Measurements from ENCODE around the gene AXIN1.
"Not testable (repeated sequence)": the region's sequence is repeated elsewhere in the genome, so short reads cannot be mapped to it uniquely, and the experiment has no call there.

Gene AXIN1

GRCh38 chr16:352547-353403 is at the start of gene AXIN1:
Gene AXIN1 (minus strand): TSS chr16:352723. CDS start chr16:347025, 5,698 bp downstream.
- DNase-seq (ENCODE audit: low spot score): peak; percentile 90

DNA sequence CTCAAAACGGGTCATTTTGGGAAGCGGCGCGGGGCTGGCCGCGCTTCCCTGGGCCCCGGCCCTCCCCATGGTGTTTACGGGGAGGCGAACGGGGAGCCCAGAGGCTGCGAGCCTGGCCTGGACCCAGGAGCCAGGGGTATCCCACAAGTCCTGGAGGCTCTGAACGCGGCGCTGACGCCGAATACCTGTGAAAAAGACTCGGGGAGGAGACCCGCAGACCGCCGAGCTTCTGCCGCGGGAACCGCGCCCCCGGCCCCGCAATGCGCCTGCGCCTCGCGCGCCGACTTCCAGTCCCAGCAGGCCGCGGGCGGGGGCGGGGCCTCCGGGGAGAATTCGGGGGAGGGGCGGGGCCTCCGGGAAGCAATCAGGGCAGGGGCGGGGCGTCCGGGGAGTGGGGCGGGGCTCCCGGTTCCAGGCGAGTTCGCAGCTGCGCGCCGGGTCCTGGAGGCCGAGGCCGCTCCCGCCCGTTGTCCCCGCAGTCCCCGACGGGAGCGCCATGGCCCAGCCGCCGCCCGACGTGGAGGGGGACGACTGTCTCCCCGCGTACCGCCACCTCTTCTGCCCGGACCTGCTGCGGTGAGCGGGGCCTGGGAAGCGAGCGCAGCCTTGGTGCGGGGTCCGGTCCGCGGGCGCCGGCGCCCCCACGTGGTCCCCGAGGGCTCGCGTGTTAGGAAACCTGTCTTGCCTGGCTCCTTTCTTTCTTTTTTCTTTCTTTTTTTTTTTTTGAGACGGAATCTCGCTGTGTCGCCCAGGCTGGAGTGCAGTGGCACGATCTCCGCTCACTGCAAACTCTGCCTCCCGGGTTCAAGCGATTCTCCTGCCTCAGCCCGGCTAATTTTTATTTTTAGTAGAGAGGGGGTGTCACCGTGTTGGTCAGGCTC is 49.2 kb upstream of the AXIN1 start, which contains the start of gene DECR2:
Gene DECR2 (plus strand): TSS at position 418 of the 881 bp plus-strand sequence. CDS start 79 bp downstream, at position 497.
- DNase-seq (ENCODE audit: low spot score): peak; percentile 94

DNA sequence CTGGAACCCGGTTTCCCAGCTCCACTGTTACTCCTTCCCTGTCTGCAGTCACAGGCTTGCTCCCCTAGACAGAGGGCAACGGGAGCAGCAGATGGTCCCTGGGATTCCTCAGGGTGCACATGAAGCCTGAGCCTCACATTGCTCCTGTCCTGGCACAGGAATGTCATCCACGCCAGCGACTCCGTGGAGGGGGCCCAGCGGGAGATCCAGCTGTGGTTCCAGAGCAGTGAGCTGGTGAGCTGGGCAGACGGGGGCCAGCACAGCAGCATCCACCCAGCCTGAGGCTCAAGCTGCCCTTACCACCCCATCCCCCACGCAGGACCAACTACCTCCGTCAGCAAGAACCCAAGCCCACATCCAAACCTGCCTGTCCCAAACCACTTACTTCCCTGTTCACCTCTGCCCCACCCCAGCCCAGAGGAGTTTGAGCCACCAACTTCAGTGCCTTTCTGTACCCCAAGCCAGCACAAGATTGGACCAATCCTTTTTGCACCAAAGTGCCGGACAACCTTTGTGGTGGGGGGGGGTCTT is 47.6 kb upstream of the AXIN1 start:
- DNase-seq (ENCODE audit: low spot score): no peak

GRCh38 chr16:399340-400019 is 47.0 kb upstream of the AXIN1 start:
- no peak for DNase-seq (ENCODE audit: low spot score)

DNA sequence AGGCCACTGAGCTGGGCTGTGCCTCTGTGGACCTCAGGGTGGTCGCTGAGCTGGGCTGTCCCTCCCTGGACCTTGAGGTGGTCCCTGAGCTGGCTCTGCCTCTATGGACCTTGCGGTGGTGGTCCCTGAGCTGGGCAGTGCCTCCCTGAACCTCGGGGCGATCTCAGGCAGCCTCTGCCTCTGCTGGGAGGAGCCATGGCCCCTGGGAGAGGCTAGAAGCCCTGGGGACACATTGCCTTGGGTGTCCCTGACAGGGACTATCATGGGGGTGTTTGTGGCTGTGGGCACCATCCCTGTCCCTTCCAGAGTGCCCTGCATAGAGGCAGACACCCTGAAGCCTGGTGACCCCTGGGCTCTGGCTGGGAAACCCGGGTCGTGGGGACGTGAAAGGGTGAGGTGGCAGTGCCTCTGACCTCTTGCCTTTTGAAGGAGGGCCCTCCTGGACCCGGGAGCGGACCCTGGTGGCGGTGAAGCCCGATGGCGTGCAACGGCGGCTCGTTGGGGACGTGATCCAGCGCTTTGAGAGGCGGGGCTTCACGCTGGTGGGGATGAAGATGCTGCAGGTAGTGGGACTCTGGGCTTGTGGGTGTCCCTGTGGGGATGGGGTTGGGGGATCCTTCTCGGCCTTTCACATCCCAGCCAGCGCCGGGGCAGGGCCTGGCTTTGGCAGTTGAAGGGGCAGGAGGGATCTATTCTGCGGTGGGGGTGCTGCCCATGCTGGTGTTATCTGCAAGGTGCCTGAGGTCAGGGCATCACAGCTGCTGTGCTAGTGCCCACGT is 46.2 kb upstream of the AXIN1 start:
- no peak for DNase-seq (ENCODE audit: low spot score)

DNA sequence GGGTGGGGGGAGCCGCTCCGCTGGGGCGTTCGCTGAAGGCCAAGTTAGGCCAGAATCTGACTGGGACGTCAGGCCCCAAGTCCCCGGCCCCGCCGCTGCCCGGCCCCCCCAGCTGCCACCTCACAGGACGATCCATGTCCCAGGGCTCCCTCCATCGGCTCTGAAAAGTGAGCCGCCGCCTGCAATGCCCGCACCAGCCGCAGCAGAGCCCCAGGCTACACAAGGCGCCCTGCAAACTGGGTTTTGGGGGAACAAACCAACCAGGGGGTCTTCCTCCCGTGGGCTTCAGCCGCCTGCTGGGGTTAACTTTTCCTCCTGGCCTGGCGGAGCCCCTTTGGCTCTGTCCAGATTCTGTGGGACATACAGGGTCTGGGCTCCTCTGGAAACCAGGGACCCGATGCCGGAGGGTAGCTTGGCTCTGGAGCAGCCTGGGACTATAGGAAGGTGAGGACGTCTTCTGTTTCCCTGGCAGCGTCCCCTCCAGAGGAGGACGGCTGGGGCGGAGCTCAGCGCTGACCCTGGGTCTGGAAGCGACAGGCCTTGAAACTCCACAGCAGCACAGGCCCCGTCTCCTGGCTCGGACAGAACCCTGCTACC is 45.3 kb upstream of the AXIN1 start:
- DNase-seq (ENCODE audit: low spot score): peak; percentile 64

- DNase-seq (ENCODE audit: low spot score): no peak
These were observed 44.7 kb upstream of the AXIN1 start, which contains the start of gene NME4 for GRCh38 chr16:397135-397661. Gene NME4 (plus strand): TSS chr16:397199. CDS start chr16:397223, 24 bp downstream.

DNA sequence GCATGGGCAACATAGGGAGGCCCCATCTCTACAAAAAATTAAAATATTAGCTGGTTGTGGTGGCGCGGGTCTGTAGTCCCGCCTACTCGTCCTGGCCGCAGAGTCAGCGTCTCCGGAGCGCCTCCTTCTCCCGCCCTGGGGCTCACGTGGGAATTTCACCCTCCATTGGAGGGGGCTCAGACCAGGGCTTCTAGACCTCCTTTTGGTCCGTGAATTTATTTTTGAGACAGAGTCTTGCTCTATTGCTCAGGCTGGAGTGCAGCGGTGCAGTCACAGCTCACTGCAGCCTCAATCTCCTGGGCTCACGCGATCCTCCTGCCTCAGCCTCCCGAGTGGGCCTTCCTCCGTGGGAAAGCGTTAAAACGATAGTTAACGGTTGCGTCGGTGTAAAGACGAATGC is 44.1 kb upstream of the AXIN1 start:
- no peak for DNase-seq (ENCODE audit: low spot score)

DNA sequence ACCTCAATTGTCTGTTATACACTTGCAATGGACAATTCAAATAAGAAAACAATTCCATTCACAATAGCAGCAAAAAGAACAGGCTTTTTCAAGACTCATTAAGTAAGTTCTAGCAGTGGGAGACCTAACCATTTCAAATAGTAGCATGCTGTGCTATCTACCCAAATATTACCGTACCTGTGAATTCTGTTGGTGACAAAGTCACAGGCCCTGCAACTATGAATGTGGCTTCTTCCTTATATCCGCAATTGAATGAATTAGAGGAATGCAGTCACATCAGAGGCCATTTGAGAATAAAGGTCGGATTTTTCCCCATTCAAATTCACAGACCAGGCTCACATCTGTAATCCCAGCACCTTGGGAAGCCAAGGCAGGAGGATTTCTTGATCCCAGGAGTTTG is 43.7 kb upstream of the AXIN1 start:
- DNase-seq (ENCODE audit: low spot score): no peak

- DNase-seq (ENCODE audit: low spot score): no peak
These were observed 40.0 kb upstream of the AXIN1 start for GRCh38 chr16:392450-393030.

GRCh38 chr16:391885-392335 is 39.4 kb upstream of the AXIN1 start:
- no peak for DNase-seq (ENCODE audit: low spot score)

DNA sequence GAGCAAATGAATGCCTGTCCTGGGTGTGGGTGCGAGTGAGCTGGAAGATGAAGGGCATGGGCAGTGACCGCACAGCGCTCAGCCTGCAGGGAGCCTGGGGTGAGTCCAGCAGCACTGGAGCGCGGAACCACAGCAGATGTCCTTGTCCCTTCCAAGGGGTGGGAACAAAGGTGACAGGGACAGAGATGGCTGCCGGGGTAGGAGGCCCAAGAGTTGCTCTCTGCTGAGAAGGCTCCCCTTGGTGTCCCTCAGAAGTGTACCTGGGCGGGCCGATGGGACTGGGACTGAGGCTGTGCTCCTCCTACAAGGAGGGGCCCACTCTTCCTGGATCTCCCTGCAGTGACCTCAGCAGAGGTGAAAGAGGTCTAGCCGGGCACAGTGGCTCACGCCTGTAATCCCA is 36.8 kb upstream of the AXIN1 start:
- DNase-seq (ENCODE audit: low spot score): no peak

DNA sequence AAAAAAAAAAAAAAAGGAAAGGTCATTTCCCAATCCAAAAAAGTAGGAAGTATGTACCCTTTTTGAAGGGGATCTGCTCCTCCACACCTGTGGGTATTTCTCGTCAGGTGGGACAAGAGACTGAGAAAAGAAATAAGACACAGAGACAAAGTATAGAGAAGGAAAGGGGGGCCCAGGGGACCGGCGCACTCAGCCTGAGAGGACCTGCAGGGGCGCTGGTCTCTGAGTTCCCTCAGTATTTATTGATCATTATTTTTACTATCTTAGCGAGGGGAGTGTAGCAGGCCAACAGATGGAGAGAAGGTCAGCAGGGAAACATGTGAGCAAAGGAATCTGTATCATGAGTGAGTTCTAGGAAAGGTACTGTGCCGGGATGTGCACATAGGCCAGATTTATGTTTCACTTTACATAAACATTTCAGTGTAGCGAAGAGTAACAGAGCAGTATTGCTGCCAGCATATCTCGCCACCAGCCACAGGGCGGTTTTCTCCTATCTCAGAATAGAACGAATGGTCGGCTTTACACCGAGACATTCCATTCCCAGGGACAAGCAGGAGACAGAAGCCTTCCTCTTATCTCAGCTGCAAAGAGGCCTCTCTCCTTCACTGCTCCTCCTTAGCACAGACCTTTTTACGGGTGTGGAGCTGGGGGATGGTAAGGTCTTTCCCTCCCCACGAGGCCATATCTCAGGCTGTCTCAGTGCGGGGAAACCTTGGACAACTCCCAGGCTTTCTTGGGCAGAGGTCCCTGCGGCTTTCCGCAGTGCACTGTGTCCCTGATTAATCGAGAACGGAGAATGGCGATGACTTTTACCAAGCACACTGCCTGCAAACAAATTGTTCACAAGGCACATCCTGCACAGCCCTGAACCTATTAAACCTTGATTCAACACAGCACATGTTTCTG is 35.5 kb upstream of the AXIN1 start:
- DNase-seq (ENCODE audit: low spot score): not testable (repeated sequence)

- DNase-seq (ENCODE audit: low spot score): peak; percentile 73
These were observed 34.2 kb upstream of the AXIN1 start for GRCh38 chr16:386641-387156.

DNA sequence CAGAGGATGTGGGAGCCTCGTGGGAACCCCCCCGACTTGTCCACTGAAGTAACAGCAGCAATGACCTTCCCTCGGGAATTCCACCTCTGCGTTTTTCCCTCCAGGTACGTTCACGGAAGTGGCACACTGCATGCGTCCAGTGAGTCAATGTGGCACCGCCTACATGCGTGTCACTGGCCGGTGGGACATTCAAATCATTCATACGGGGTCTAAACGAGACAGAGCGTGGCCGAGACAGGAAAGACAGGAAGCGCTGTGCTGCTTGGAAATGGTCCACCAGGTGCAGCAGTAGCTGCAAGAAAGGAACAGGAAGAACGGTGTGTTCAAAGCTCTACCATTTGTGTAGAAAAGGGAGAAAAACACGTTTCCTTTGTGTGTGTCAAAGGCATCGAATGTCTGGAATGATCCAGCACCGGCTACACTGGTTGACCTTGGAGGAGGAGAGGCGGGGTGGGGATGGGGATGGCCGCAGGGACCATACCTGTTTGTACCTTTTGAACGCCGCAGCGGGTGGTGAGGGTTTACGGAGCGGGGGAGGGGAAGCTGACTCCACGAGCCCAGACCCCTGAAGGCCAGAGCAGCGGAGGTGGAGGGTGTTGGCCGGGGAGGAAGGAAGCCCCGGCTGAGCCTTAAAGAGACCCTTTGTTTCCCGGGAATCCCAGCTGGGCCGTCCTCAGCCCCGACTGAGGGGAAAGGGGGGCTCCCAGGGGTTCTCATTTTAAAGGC is 31.0 kb upstream of the AXIN1 start:
- no peak for DNase-seq (ENCODE audit: low spot score)

GRCh38 chr16:381789-382717 is 29.5 kb upstream of the AXIN1 start, which contains the start of gene PGAP6:
Gene PGAP6 (minus strand): TSS chr16:381978. CDS start chr16:381821, 157 bp downstream.
- DNase-seq (ENCODE audit: low spot score): peak; percentile 73
